ENCODE measurements around the gene TRHDE. TPM values are rescaled to one million over a fixed set of nuclear protein-coding genes. Genes with fewer than 3 reads are reported as not detected.
"Not testable (repeated sequence)": the region's sequence is repeated elsewhere in the genome, so short reads cannot be mapped to it uniquely, and the experiment has no call there.

The TRHDE gene
- total RNA-seq, 1 donor = under 0.01 TPM

- no peak for DNase-seq (ENCODE audit: low read depth in 2 of 3, low spot score in 2 of 3)
Observed at GRCh38 chr12:72498354-72498753, 226.2 kb downstream of the TRHDE start.

GRCh38 chr12:72499244-72499643 lies 227.1 kb downstream of the TRHDE start:
- no peak for DNase-seq (ENCODE audit: low read depth in 2 of 3, low spot score in 2 of 3)

- DNase-seq (ENCODE audit: low read depth in 2 of 3, low spot score in 2 of 3) = no peak
Observed at GRCh38 chr12:72502546-72502945, 230.4 kb downstream of the TRHDE start.

GRCh38 chr12:72505227-72505626 lies 233.1 kb downstream of the TRHDE start:
- no peak for DNase-seq (ENCODE audit: low read depth in 2 of 3, low spot score in 2 of 3)

GRCh38 chr12:72509891-72510290 lies 237.7 kb downstream of the TRHDE start:
- no peak for DNase-seq (ENCODE audit: low read depth in 2 of 3, low spot score in 2 of 3)

- DNase-seq (ENCODE audit: low read depth in 2 of 3, low spot score in 2 of 3) = no peak
Observed at GRCh38 chr12:72510772-72511171, 238.6 kb downstream of the TRHDE start.

- DNase-seq (ENCODE audit: low read depth in 2 of 3, low spot score in 2 of 3) = no peak
Observed at GRCh38 chr12:72511498-72511897, 239.3 kb downstream of the TRHDE start.

- DNase-seq (ENCODE audit: low read depth in 2 of 3, low spot score in 2 of 3) = no peak
Observed at GRCh38 chr12:72511906-72512305, 239.7 kb downstream of the TRHDE start.

- not testable (repeated sequence) for DNase-seq (ENCODE audit: low read depth in 2 of 3, low spot score in 2 of 3)
Observed at GRCh38 chr12:72520044-72520678, 248.0 kb downstream of the TRHDE start.

GRCh38 chr12:72521326-72521725 lies 249.2 kb downstream of the TRHDE start:
- DNase-seq (ENCODE audit: low read depth in 2 of 3, low spot score in 2 of 3) = no peak

GRCh38 chr12:72522411-72522810 lies 250.2 kb downstream of the TRHDE start:
- no peak for DNase-seq (ENCODE audit: low read depth in 2 of 3, low spot score in 2 of 3)

- DNase-seq (ENCODE audit: low read depth in 2 of 3, low spot score in 2 of 3) = no peak
Observed at GRCh38 chr12:72523754-72524153, 251.6 kb downstream of the TRHDE start.

- DNase-seq (ENCODE audit: low read depth in 2 of 3, low spot score in 2 of 3) = no peak
Observed at GRCh38 chr12:72535212-72535990, 263.2 kb downstream of the TRHDE start.

GRCh38 chr12:72540811-72541210 lies 268.6 kb downstream of the TRHDE start:
- no peak for DNase-seq (ENCODE audit: low read depth in 2 of 3, low spot score in 2 of 3)

GRCh38 chr12:72543777-72544467 lies 271.8 kb downstream of the TRHDE start:
- no peak for DNase-seq (ENCODE audit: low read depth in 2 of 3, low spot score in 2 of 3)

- peak in 1 of 3 donors; percentile 6 for DNase-seq (ENCODE audit: low read depth in 2 of 3, low spot score in 2 of 3)
Observed at GRCh38 chr12:72546106-72546505, 273.9 kb downstream of the TRHDE start.

- DNase-seq (ENCODE audit: low read depth in 2 of 3, low spot score in 2 of 3) = no peak
Observed at GRCh38 chr12:72547573-72547972, 275.4 kb downstream of the TRHDE start.

GRCh38 chr12:72549184-72549583 lies 277.0 kb downstream of the TRHDE start:
- no peak for DNase-seq (ENCODE audit: low read depth in 2 of 3, low spot score in 2 of 3)

- no peak for DNase-seq (ENCODE audit: low read depth in 2 of 3, low spot score in 2 of 3)
Observed at GRCh38 chr12:72560003-72560769, 288.0 kb downstream of the TRHDE start.

GRCh38 chr12:72570601-72571000 lies 298.4 kb downstream of the TRHDE start:
- DNase-seq (ENCODE audit: low read depth in 2 of 3, low spot score in 2 of 3) = peak in 2 of 3 donors; percentile 3 to 29

- DNase-seq (ENCODE audit: low read depth in 2 of 3, low spot score in 2 of 3) = no peak
Observed at GRCh38 chr12:72574138-72574537, 302.0 kb downstream of the TRHDE start.
